Stomach (tissue), 9 donors: Measurements from ENCODE around the gene PPTC7. TPM values are rescaled to one million over a fixed set of nuclear protein-coding genes. Genes with fewer than 3 reads are reported as not detected.

Experiments
- DNase-seq, 2 donors: peaks; one replicate each; pipeline versions ENCODE4 v3.0.0 to v3.0.0-alpha.2; 2013 to 2019
- H3K27ac ChIP-seq, 5 donors: fragments of 200-600 bp in 4 of 5; sonication (generic) in 4 of 5; one replicate each; pipeline ENCODE4 v1.5.1; 2013 to 2019; ENCODE audit warnings: mild to moderate bottlenecking in 1 of 5, moderate library complexity in 1 of 5
- H3K27me3 ChIP-seq, 3 donors: fragments of 200-600 bp; sonication (generic); one replicate each; pipeline ENCODE4 v1.5.1; 2017 to 2019; ENCODE audit warnings: mixed run types in 1 of 3
- H3K36me3 ChIP-seq, 4 donors: fragments of 200-600 bp; sonication (generic); 1 replicate in 3 of 4; 2 replicates in 1 of 4; pipeline ENCODE4 v1.5.1; 2016 to 2019
- H3K4me1 ChIP-seq, 4 donors: fragments of 200-600 bp; sonication (generic); one replicate each; pipeline ENCODE4 v1.5.1; 2016 to 2019
- H3K4me3 ChIP-seq, 4 donors: fragments of 200-600 bp; sonication (generic) in 3 of 4; one replicate each; pipeline ENCODE4 v1.5.1; 2016 to 2019; ENCODE audit warnings: mild to moderate bottlenecking in 1 of 4
- H3K9me3 ChIP-seq, 4 donors: fragments of 200-600 bp; sonication (generic); one replicate each; pipeline ENCODE4 v1.5.1; 2016 to 2019
- CTCF ChIP-seq, 7 experiments: fragments of 450-650 bp in 4 of 7; fragments of 200-600 bp in 3 of 7; sonication (generic) in 3 of 7; IDR thresholded peaks; one replicate each; pipeline ENCODE4 v1.5.1; 2016 to 2019; ENCODE audit warnings: antibody characterized with exemption in 7 of 7, control low read depth in 2 of 7, mild to moderate bottlenecking in 1 of 7
- EP300 ChIP-seq: sonication (generic); formaldehyde crosslinking; IDR thresholded peaks from one replicate; pipeline ENCODE4 v1.6.1; 2017; ENCODE audit warnings: antibody characterized with exemption
- POLR2A ChIP-seq, 4 donors: fragments of 450-650 bp; IDR thresholded peaks; one replicate each; pipeline ENCODE4 v1.6.1; 2016; ENCODE audit warnings: antibody characterized with exemption in 4 of 4, control low read depth in 2 of 4, mild to moderate bottlenecking in 1 of 4, moderate library complexity in 1 of 4
- POLR2AphosphoS5 ChIP-seq, 3 donors: sonication (generic); formaldehyde crosslinking; IDR thresholded peaks; one replicate each; pipeline ENCODE4 v1.6.1; 2016; ENCODE audit warnings: antibody characterized with exemption in 3 of 3
- WGBS, 5 donors: extraction: QIAGEN DNeasy Blood & Tissue Kit in 3 of 5; methylation state at CpG; one replicate each; pipeline versions ENCODE4 v1.1.5 to v1.1.7; 2013 to 2018; 5-methylcytosine and 5-hydroxymethylcytosine counted together
- intact Hi-C: fragments of 100-400 bp; cut with DNase I; formaldehyde crosslinking; loops from one replicate; pipeline ENCODE4 v1.15.1; 2023; ENCODE audit warnings: low total_unique reads
- polyA plus RNA-seq, 3 donors: library from polyadenylated mRNA; stranded (reverse); fragments of 200-250 nt; gene quantifications; one replicate each; pipeline ENCODE4 v1.2.3, GENCODE V29; 2013
- total RNA-seq, 5 donors: library from RNA; depleted of rRNA; stranded (reverse); fragments of >200 nt; gene quantifications; one replicate each; pipeline versions ENCODE4 v1.1.0 to v1.2.3, GENCODE V29; 2014 to 2016
- donor health status: healthy with polysubstance abuse.
- donor health status: Bipolar disorder and iron deficiency.
- donor health status: healthy.

PPTC7 gene
- total and polyA plus RNA-seq, 8 donors, result 8.2 to 46.4 (median 14.8) TPM

- Histone ChIP-seq H3K27me3 (no peaks in the 10 kb centered on the region), H3K4me1 (peaks cover 29 to 60% (median 46%) of the 10 kb centered on the region in 4 donors), H3K4me3 (no peak overlapping the region), H3K9me3 (no peaks in the 10 kb centered on the region), H3K27ac (peak overlapping the region in 3 of 5 donors; percentile 61 to 64 (median 63)), H3K36me3 (peaks cover 15 to 55% (median 48%) of the 10 kb centered on the region in 4 donors)
- no peak for TF ChIP-seq EP300
- intact Hi-C loops, result no loop called here
- peak; percentile 43 to 45 for DNase-seq
- 76 to 90% (median 87%) methylated on average over 5 of the region's 5 CpGs for WGBS, 5 donors
These were observed 44.1 kb downstream of the PPTC7 start for GRCh38 chr12:110538869-110539622.

- DNase-seq, result peak; percentile 36 to 58
- H3K4me1 ChIP-seq, result peaks cover 19 to 60% (median 41%) of the 10 kb centered on the region in 4 donors
- H3K27me3 ChIP-seq, result no peaks in the 10 kb centered on the region
- H3K27ac ChIP-seq, result peak overlapping the region; percentile 58 to 64 (median 63)
- peaks cover 15 to 56% (median 48%) of the 10 kb centered on the region in 4 donors for H3K36me3 ChIP-seq
- intact Hi-C loops, result no loop called here
- H3K4me3 ChIP-seq, result no peak overlapping the region
- TF ChIP-seq POLR2AphosphoS5 (IDR thresholded peaks at IDR 0.05) (peak in 2 of 3 donors; percentile 17 to 32), POLR2A (IDR thresholded peaks at IDR 0.05) (no peak)
- WGBS, 5 donors, result 33 to 66% (median 52%) methylated on average over 9 of the region's 9 CpGs
- no peaks in the 10 kb centered on the region for H3K9me3 ChIP-seq
These were observed 45.3 kb downstream of the PPTC7 start for GRCh38 chr12:110537605-110538409.

GRCh38 chr12:110536834-110537604 is 46.1 kb downstream of the PPTC7 start:
- Histone ChIP-seq H3K4me1 (peaks cover 13 to 60% (median 37%) of the 10 kb centered on the region in 4 donors), H3K9me3 (no peaks in the 10 kb centered on the region), H3K27me3 (no peaks in the 10 kb centered on the region), H3K36me3 (peaks cover 15 to 59% (median 49%) of the 10 kb centered on the region in 4 donors), H3K4me3 (no peak overlapping the region), H3K27ac (peak overlapping the region; percentile 58 to 64 (median 63))
- intact Hi-C loops, result no loop called here
- no peak for DNase-seq
- 68 to 81% (median 76%) methylated on average over 4 of the region's 4 CpGs for WGBS, 5 donors
- TF ChIP-seq POLR2AphosphoS5 (IDR thresholded peaks at IDR 0.05) (no peak), EP300 (no peak), POLR2A (IDR thresholded peaks at IDR 0.05) (no peak), CTCF (IDR thresholded peaks at IDR 0.05) (no peak)

GRCh38 chr12:110534811-110535210 is 48.3 kb downstream of the PPTC7 start:
- H3K36me3 ChIP-seq, result peaks cover 15 to 63% (median 54%) of the 10 kb centered on the region in 4 donors
- no peaks in the 10 kb centered on the region for H3K9me3 ChIP-seq
- no peaks in the 10 kb centered on the region for H3K27me3 ChIP-seq
- no peak overlapping the region for H3K27ac ChIP-seq
- intact Hi-C loops, result no loop called here
- TF ChIP-seq CTCF (IDR thresholded peaks at IDR 0.05), result no peak
- TF ChIP-seq EP300, result no peak
- TF ChIP-seq POLR2A (IDR thresholded peaks at IDR 0.05), result no peak
- TF ChIP-seq POLR2AphosphoS5 (IDR thresholded peaks at IDR 0.05), result no peak
- WGBS, 5 donors, result 69 to 81% (median 76%) methylated on average over 6 of the region's 6 CpGs
- H3K4me1 ChIP-seq, result peaks cover 13 to 65% (median 42%) of the 10 kb centered on the region in 4 donors
- H3K4me3 ChIP-seq, result no peak overlapping the region
- no peak for DNase-seq

GRCh38 chr12:110533607-110534006 is 49.5 kb downstream of the PPTC7 start:
- Histone ChIP-seq H3K4me3 (no peak overlapping the region), H3K27me3 (no peaks in the 10 kb centered on the region), H3K4me1 (peaks cover 13 to 58% (median 38%) of the 10 kb centered on the region in 4 donors), H3K36me3 (peaks cover 9 to 51% (median 50%) of the 10 kb centered on the region in 4 donors), H3K9me3 (no peaks in the 10 kb centered on the region), H3K27ac (peak overlapping the region in 1 of 5 donors; percentile 8)
- intact Hi-C loops, result no loop called here
- WGBS, 5 donors, result 35 to 43% (median 42%) methylated on average over 6 of the region's 6 CpGs
- DNase-seq, result peak in 1 of 2 donors; percentile 43
- no peak for TF ChIP-seq POLR2A (IDR thresholded peaks at IDR 0.05)
- no peak for TF ChIP-seq CTCF (IDR thresholded peaks at IDR 0.05)
- no peak for TF ChIP-seq EP300
- TF ChIP-seq POLR2AphosphoS5 (IDR thresholded peaks at IDR 0.05), result peak in 1 of 3 donors; percentile 15
